Neuron (in vitro differentiated cells): Measurements from ENCODE around the gene CENPU.
"Not testable (repeated sequence)": the region's sequence is repeated elsewhere in the genome, so short reads cannot be mapped to it uniquely, and the experiment has no call there.

Source experiments
- H2AFZ ChIP-seq: one replicate; pipeline ENCODE4 v1.6.1; 2013; ENCODE audit warnings: low read depth, mild to moderate bottlenecking, inconsistent platforms, low read length, moderate library complexity
- H3K27me3 ChIP-seq: one replicate; pipeline ENCODE4 v1.6.1; 2013; ENCODE audit warnings: low read length; ENCODE audit not compliant: insufficient read depth
- H3K36me3 ChIP-seq: one replicate; pipeline ENCODE4 v1.6.1; 2013; ENCODE audit warnings: low read length; ENCODE audit not compliant: insufficient read depth
- H3K4me1 ChIP-seq: one replicate; pipeline ENCODE4 v1.6.1; 2013; ENCODE audit warnings: low read length; ENCODE audit not compliant: insufficient read depth
- H3K4me3 ChIP-seq: 2 replicates; pipeline ENCODE4 v1.5.1; 2013; ENCODE audit warnings: mild to moderate bottlenecking, low read length, moderate library complexity
- H3K9me3 ChIP-seq: one replicate; pipeline ENCODE4 v1.6.1; 2013; ENCODE audit warnings: low read length

Gene CENPU

DNA sequence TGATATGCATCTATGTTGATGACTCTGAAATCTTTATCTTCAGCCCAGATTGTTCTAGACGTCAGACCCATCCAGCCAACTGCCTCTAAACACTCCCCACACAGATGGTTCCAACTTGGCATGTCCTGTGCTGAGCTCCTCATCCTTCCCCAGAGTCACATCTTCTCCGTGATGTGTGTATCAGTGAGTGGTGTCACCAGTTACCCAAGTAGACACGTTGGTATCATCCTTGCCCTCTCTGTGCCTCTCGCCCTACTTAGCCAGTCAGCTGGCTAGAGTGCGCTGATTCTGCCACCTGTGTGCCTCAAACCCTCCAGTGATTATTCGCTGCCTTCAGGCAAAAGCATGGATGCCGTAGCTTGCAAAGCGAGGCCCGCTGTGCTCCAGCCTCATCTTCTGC is 65.8 kb downstream of the CENPU start:
- H3K4me1 ChIP-seq, result no peaks in the 10 kb centered on the region
- H3K4me3 ChIP-seq, result no peak overlapping the region
- H3K27me3 ChIP-seq, result no peaks in the 10 kb centered on the region
- H3K9me3 ChIP-seq, result no peaks in the 10 kb centered on the region
- H3K36me3 ChIP-seq, result peaks cover 51% of the 10 kb centered on the region
- H2AFZ ChIP-seq, result no peak overlapping the region

DNA sequence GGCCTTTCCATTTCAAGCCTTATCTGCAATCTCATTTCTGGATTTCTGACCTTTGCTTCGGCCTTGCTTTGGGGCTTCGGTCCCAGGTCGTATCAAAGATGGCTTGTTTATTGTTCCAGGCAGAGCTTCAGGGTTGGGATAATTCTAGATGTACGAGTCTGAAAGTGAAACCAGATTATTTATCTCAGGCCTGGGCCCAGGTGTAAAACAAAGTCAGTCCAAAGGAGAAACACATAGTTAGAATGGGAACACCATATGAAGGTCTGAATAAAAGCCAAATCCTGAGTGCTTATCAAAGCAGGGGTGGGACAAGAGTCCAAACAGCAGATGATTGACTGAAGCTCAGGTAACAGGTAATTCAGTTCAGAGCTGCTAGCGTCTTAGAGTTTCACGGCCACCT is 67.2 kb downstream of the CENPU start:
- peaks cover 48% of the 10 kb centered on the region for H3K36me3 ChIP-seq
- no peak overlapping the region for H3K4me3 ChIP-seq
- no peaks in the 10 kb centered on the region for H3K4me1 ChIP-seq
- H2AFZ ChIP-seq, result no peak overlapping the region
- H3K27me3 ChIP-seq, result no peaks in the 10 kb centered on the region
- no peaks in the 10 kb centered on the region for H3K9me3 ChIP-seq

- H3K4me1 ChIP-seq, result no peaks in the 10 kb centered on the region
- H3K36me3 ChIP-seq, result peaks cover 53% of the 10 kb centered on the region
- H3K27me3 ChIP-seq, result no peaks in the 10 kb centered on the region
- no peak overlapping the region for H2AFZ ChIP-seq
- H3K9me3 ChIP-seq, result no peaks in the 10 kb centered on the region
- no peak overlapping the region for H3K4me3 ChIP-seq
Measured at GRCh38 chr4:184664445-184665210, 69.3 kb downstream of the CENPU start.

DNA sequence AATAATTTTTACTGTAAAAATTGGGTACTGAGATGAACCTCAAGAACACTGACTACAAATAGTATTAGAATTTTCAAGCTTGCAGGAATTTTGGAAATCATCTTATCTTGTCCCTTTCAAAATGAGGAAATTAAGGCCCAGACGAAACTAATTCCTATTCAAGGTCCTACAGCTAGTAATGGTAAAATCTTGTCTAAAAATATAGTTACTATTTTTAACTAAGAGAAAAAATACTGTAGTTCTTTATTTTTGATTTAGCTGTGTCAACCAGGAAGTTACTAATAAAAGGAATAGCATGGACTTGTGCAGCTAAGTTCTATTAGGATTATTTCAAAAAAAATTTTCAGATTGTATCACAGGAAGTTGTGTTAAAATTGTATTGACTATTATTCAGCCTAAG is 71.7 kb downstream of the CENPU start:
- Histone ChIP-seq H2AFZ (no peak overlapping the region), H3K4me3 (no peak overlapping the region), H3K36me3 (peaks cover 33% of the 10 kb centered on the region), H3K9me3 (no peaks in the 10 kb centered on the region), H3K4me1 (no peaks in the 10 kb centered on the region), H3K27me3 (no peaks in the 10 kb centered on the region)

DNA sequence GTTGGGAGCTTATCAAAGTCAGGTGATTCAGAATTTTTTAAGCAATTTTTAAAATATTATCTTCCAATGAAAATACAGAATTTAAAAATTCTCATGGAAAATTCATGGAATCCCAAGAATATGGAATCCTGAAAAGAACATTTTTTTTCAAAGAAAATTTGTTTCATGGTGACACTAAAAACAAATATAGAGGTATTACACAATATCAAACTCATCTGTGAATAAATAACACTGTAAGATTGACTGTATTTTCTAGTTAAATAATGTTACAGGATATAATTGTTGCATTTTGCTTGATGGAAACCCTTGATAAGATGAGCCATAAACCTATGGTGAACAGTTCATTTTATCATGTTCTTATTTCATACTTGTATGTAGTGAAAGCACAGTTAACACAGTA is 72.9 kb downstream of the CENPU start:
- Histone ChIP-seq H3K4me1 (no peaks in the 10 kb centered on the region), H3K4me3 (no peak overlapping the region), H3K9me3 (no peaks in the 10 kb centered on the region), H3K36me3 (peaks cover 24% of the 10 kb centered on the region), H3K27me3 (no peaks in the 10 kb centered on the region), H2AFZ (no peak overlapping the region)

DNA sequence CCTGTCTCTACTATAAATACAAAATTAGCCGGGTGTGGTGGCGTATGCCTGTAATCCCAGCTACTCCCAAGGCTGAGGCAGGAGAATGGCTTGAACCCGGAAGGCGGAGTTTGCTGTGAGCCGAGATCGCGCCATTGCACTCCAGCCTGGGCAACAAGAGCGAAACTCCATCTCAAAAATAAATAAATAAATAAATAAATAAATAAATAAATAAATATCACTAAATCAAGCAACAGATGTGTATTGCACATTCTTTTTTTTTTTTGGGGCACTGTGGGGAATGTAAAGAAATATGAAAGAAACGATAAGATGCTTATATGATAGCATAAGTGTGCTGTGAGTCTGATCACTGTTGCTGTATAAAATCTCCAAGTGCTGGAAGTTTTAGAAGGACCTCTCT is 76.1 kb downstream of the CENPU start:
- H2AFZ ChIP-seq, H3K27me3 ChIP-seq, H3K9me3 ChIP-seq, H3K4me1 ChIP-seq, H3K4me3 ChIP-seq: not testable (repeated sequence)
- peaks cover 17% of the 10 kb centered on the region for H3K36me3 ChIP-seq

DNA sequence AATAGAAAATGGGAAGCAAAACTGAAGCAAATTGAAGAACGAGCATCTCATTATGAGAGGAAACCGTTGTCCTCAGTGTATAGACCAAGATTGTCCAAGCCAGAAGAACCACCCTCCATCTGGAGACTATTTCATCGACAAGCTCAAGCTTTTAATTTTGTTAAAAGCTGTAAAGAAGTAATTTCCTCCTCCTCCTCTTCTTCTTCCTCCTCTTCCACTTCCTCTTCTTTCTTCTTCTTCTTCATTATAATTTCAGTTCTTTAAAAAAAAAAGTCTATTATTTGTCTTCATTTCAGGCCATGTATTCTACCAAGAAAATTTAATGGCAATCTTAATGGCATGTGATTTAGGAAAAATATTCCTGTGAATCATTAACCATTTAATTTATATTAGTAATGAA is 76.8 kb downstream of the CENPU start:
- no peak overlapping the region for H2AFZ ChIP-seq
- peaks cover 14% of the 10 kb centered on the region for H3K36me3 ChIP-seq
- H3K4me1 ChIP-seq, result no peaks in the 10 kb centered on the region
- H3K27me3 ChIP-seq, result no peaks in the 10 kb centered on the region
- H3K4me3 ChIP-seq, result no peak overlapping the region
- H3K9me3 ChIP-seq, result no peaks in the 10 kb centered on the region

- no peaks in the 10 kb centered on the region for H3K4me1 ChIP-seq
- H3K9me3 ChIP-seq, result no peaks in the 10 kb centered on the region
- H3K4me3 ChIP-seq, result no peak overlapping the region
- H2AFZ ChIP-seq, result no peak overlapping the region
- peaks cover 12% of the 10 kb centered on the region for H3K36me3 ChIP-seq
- H3K27me3 ChIP-seq, result no peaks in the 10 kb centered on the region
Measured at GRCh38 chr4:184655889-184656869, 77.7 kb downstream of the CENPU start.

GRCh38 chr4:184653650-184654049 is 80.2 kb downstream of the CENPU start:
- peaks cover 3% of the 10 kb centered on the region for H3K36me3 ChIP-seq
- H2AFZ ChIP-seq, result no peak overlapping the region
- H3K4me3 ChIP-seq, result no peak overlapping the region
- no peaks in the 10 kb centered on the region for H3K9me3 ChIP-seq
- H3K27me3 ChIP-seq, result no peaks in the 10 kb centered on the region
- peaks cover 4% of the 10 kb centered on the region for H3K4me1 ChIP-seq

GRCh38 chr4:184652681-184653080 is 81.2 kb downstream of the CENPU start:
- not testable (repeated sequence) for H3K36me3 ChIP-seq, H3K9me3 ChIP-seq, H3K27me3 ChIP-seq, H3K4me3 ChIP-seq, H2AFZ ChIP-seq
- H3K4me1 ChIP-seq, result peaks cover 11% of the 10 kb centered on the region

GRCh38 chr4:184651899-184652298 is 82.0 kb downstream of the CENPU start:
- H3K4me3 ChIP-seq, result no peak overlapping the region
- H3K27me3 ChIP-seq, result no peaks in the 10 kb centered on the region
- H3K36me3 ChIP-seq, result peaks cover 3% of the 10 kb centered on the region
- H2AFZ ChIP-seq, result no peak overlapping the region
- peaks cover 18% of the 10 kb centered on the region for H3K4me1 ChIP-seq
- no peaks in the 10 kb centered on the region for H3K9me3 ChIP-seq

DNA sequence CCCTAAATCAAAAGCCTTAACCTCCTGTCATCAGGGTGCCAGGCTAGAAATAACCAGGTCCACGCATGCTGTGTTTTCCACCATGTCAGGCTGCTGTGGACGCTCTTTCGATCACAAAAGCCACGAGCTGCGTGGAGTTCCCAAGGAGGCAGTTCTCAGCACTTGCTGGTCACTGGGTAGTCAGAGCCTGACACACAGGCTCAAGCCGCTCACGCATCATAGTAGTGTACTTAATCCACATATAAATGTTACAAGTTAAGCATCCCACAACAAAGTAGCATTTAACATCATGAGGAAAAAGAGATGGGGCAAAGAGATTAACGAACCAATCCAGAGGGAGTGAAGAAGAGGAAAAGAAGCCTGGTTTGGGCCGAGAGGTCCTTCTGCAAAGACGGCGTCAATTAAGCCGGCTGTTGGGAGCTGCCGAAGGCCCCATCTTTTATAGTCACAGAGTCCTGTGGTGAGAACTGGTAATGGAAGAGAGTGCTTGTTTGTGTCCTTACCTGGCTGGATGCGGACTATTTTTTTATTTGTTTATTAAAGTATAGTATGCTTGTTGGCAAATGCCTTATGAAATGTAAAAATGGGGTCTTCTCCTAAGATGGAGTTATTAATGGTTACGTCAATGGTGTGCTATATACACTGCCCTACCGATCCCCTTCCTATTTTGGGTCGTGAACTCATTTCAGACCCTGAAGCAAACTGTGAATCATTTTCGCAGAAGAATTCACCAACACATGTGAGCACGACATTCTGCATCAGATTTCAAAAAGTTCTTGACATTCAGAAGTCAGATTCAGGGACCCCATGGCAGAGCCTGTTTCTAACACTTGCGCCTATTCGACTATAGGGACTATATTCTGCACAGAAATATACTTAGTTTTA is 83.7 kb downstream of the CENPU start:
- peak overlapping the region; percentile 88 for H3K4me3 ChIP-seq
- H2AFZ ChIP-seq, result peak overlapping the region; percentile 50
- H3K4me1 ChIP-seq, result peaks cover 26% of the 10 kb centered on the region
- no peaks in the 10 kb centered on the region for H3K27me3 ChIP-seq
- peaks cover 5% of the 10 kb centered on the region for H3K36me3 ChIP-seq
- H3K9me3 ChIP-seq, result no peaks in the 10 kb centered on the region
